SH-SY5Y (cell line): ENCODE measurements around the gene CHAT.

Experiments
- GATA2 ChIP-seq: IDR thresholded peaks from 2 replicates; pipeline ENCODE4 v1.6.1; 2011; ENCODE audit warnings: mild to moderate bottlenecking, low read depth, low read length
- GATA3 ChIP-seq: IDR thresholded peaks from 2 replicates; pipeline ENCODE4 v1.6.1; 2011; ENCODE audit warnings: low read depth, mild to moderate bottlenecking, low read length, moderate library complexity

GRCh38 chr10:49600781-49601400 lies 12.9 kb upstream of the CHAT start:
- TF ChIP-seq GATA3 (no peak), GATA2 (no peak)
